Common myeloid progenitor, CD34-positive (primary cell): ENCODE data around the gene MAPK14.
A peak's percentile ranks its signal among the peaks of the same experiment; 100 is the strongest.

ENCODE experiments used
- CTCF ChIA-PET: fragments of 350-600 bp; sonication (Branson Sonifier 250); formaldehyde crosslinking; loops from one replicate; lab custom pipeline; 2021; ENCODE audit warnings: antibody characterized with exemption; lab: Charles Lee
- POLR2A ChIA-PET: fragments of 350-600 bp; sonication (Branson Sonifier 250); formaldehyde crosslinking; loops from one replicate; lab custom pipeline; 2021; ENCODE audit warnings: antibody characterized with exemption; lab: Charles Lee
- DNase-seq, 3 donors: peaks; one replicate each; pipeline versions ENCODE4 v3.0.0 to v3.0.0-alpha.2; 2013
- H3K27ac ChIP-seq, 2 experiments: 1 replicate in 1 of 2; 2 replicates in 1 of 2; pipeline ENCODE4 v1.7.0; 2013; ENCODE audit warnings: inconsistent platforms in 2 of 2, low read length in 2 of 2, mild to moderate bottlenecking in 2 of 2, low read depth in 1 of 2, moderate library complexity in 1 of 2; ENCODE audit not compliant: severe bottlenecking in 2 of 2, insufficient read depth in 1 of 2, poor library complexity in 1 of 2
- H3K27me3 ChIP-seq, 5 experiments: replicated peaks in 2 of 5; 1 replicate in 3 of 5; 2 replicates in 2 of 5; pipeline versions ENCODE4 v1.6.1 to v1.7.0; 2013; ENCODE audit warnings: low read length in 4 of 5, mild to moderate bottlenecking in 2 of 5, moderate library complexity in 2 of 5, inconsistent platforms in 1 of 5; ENCODE audit not compliant: insufficient read depth in 5 of 5, control insufficient read depth in 4 of 5
- H3K36me3 ChIP-seq, 4 experiments: 1 replicate in 2 of 4; 2 replicates in 2 of 4; pipeline versions ENCODE4 v1.6.1 to v1.7.0; 2013; ENCODE audit warnings: low read length in 3 of 4, control low read depth in 1 of 4, mild to moderate bottlenecking in 1 of 4; ENCODE audit not compliant: control insufficient read depth in 4 of 4, insufficient read depth in 4 of 4
- H3K4me1 ChIP-seq, 4 experiments: 1 replicate in 3 of 4; 2 replicates in 1 of 4; pipeline versions ENCODE4 v1.6.1 to v1.7.1; 2013; ENCODE audit warnings: low read length in 3 of 4, mild to moderate bottlenecking in 3 of 4, control low read depth in 1 of 4, inconsistent platforms in 1 of 4, moderate library complexity in 1 of 4; ENCODE audit not compliant: control insufficient read depth in 4 of 4, insufficient read depth in 4 of 4; ENCODE audit errors: control extremely low read depth in 1 of 4
- H3K4me3 ChIP-seq, 7 experiments: 1 replicate in 4 of 7; 2 replicates in 3 of 7; pipeline versions ENCODE4 v1.5.1 to v1.7.0; 2013; ENCODE audit warnings: mild to moderate bottlenecking in 7 of 7, low read length in 6 of 7, moderate library complexity in 6 of 7, inconsistent platforms in 2 of 7, low read depth in 2 of 7, control low read depth in 1 of 7; ENCODE audit not compliant: insufficient read depth in 4 of 7, control insufficient read depth in 1 of 7; ENCODE audit errors: extremely low read depth in 1 of 7
- H3K9me3 ChIP-seq, 5 experiments: 1 replicate in 4 of 5; 2 replicates in 1 of 5; pipeline versions ENCODE4 v1.6.1 to v1.7.1; 2013; ENCODE audit warnings: low read length in 4 of 5, mild to moderate bottlenecking in 2 of 5, inconsistent platforms in 1 of 5, low read depth in 1 of 5, moderate library complexity in 1 of 5; ENCODE audit not compliant: control insufficient read depth in 4 of 5, insufficient read depth in 2 of 5; ENCODE audit errors: control extremely low read depth in 1 of 5
- WGBS: methylation state at CpG from one replicate; pipeline ENCODE4 v1.1.5; 2013; ENCODE audit not compliant: insufficient coverage; 5-methylcytosine and 5-hydroxymethylcytosine counted together

The MAPK14 gene

GRCh38 chr6:36054415-36054814, 26.8 kb downstream of the MAPK14 start:
- POLR2A ChIA-PET: no interaction called here
- H3K9me3 ChIP-seq: no peaks in the 10 kb centered on the region
- no CpG with 5 or more reads among the region's 2 CpGs for WGBS
- peaks cover 0 to 19% (median 4%) of the 10 kb centered on the region in 4 experiments for H3K4me1 ChIP-seq
- CTCF ChIA-PET: interaction anchor here (1.0 to 1.1 kb wide), 3 partner anchors 21 to 41 kb away, joined by 3 to 4 read pairs (median 3); no protein-coding TSS in a partner anchor
- DNase-seq: no peak
- no peak overlapping the region for H3K4me3 ChIP-seq
- H3K36me3 ChIP-seq: peaks cover 12 to 47% (median 25%) of the 10 kb centered on the region in 4 experiments
- H3K27ac ChIP-seq: peak overlapping the region in 1 of 2 experiments; percentile 23
- no peaks in the 10 kb centered on the region for H3K27me3 ChIP-seq

GRCh38 chr6:36054956-36055355, 27.3 kb downstream of the MAPK14 start:
- no peaks in the 10 kb centered on the region for H3K27me3 ChIP-seq
- H3K9me3 ChIP-seq: no peaks in the 10 kb centered on the region
- no peak overlapping the region for H3K4me3 ChIP-seq
- DNase-seq: no peak
- ChIA-PET POLR2A (interaction anchor here (0.9 kb wide), 2 partner anchors 26 to 28 kb away, joined by 3 read pairs; partner anchors contain the start of gene MAPK14), CTCF (interaction anchor here (1.1 kb wide), 1 partner anchor 22 kb away, joined by 3 read pairs; no protein-coding TSS in a partner anchor)
- H3K27ac ChIP-seq: peak overlapping the region in 1 of 2 experiments; percentile 23
- peaks cover 0 to 15% (median under 1%) of the 10 kb centered on the region in 4 experiments for H3K4me1 ChIP-seq
- WGBS: 90% methylated on average over 2 of the region's 2 CpGs
- peaks cover 15 to 53% (median 31%) of the 10 kb centered on the region in 4 experiments for H3K36me3 ChIP-seq

GRCh38 chr6:36056178-36056577, 28.6 kb downstream of the MAPK14 start:
- Histone ChIP-seq H3K27me3 (no peaks in the 10 kb centered on the region), H3K9me3 (no peaks in the 10 kb centered on the region), H3K4me1 (peaks cover 0 to 6% (median 0%) of the 10 kb centered on the region in 4 experiments), H3K36me3 (peaks cover 18 to 61% (median 40%) of the 10 kb centered on the region in 4 experiments), H3K27ac (no peak overlapping the region), H3K4me3 (no peak overlapping the region)
- no peak for DNase-seq
- POLR2A ChIA-PET: interaction anchor here (0.9 kb wide), 2 partner anchors 28 to 29 kb away, joined by 3 read pairs; partner anchors contain the start of gene MAPK14
- 100% methylated on average over 1 of the region's 1 CpG for WGBS
- CTCF ChIA-PET: interaction anchor here (1.4 kb wide), 2 partner anchors 9 to 10 kb away, joined by 4 to 7 read pairs; no protein-coding TSS in a partner anchor

GRCh38 chr6:36061236-36061635, 33.6 kb downstream of the MAPK14 start:
- H3K27me3 ChIP-seq: no peaks in the 10 kb centered on the region
- no peaks in the 10 kb centered on the region for H3K9me3 ChIP-seq
- WGBS: 100% methylated on average over 1 of the region's 2 CpGs
- H3K27ac ChIP-seq: no peak overlapping the region
- H3K4me3 ChIP-seq: no peak overlapping the region
- POLR2A ChIA-PET: interaction anchor here (1.1 to 1.3 kb wide), 2 partner anchors 15 to 32 kb away, joined by 3 to 4 read pairs; no protein-coding TSS in a partner anchor
- CTCF ChIA-PET: no interaction called here
- H3K36me3 ChIP-seq: peaks cover 16 to 54% (median 38%) of the 10 kb centered on the region in 4 experiments
- H3K4me1 ChIP-seq: peaks cover 0 to 29% (median 16%) of the 10 kb centered on the region in 4 experiments
- DNase-seq: no peak

- H3K36me3 ChIP-seq: peaks cover 13 to 48% (median 38%) of the 10 kb centered on the region in 4 experiments
- H3K9me3 ChIP-seq: no peaks in the 10 kb centered on the region
- CTCF ChIA-PET: no interaction called here
- no peak overlapping the region for H3K4me3 ChIP-seq
- H3K27me3 ChIP-seq: no peaks in the 10 kb centered on the region
- peaks cover 4 to 34% (median 16%) of the 10 kb centered on the region in 4 experiments for H3K4me1 ChIP-seq
- no CpG with 5 or more reads among the region's 2 CpGs for WGBS
- H3K27ac ChIP-seq: no peak overlapping the region
- DNase-seq: no peak
- POLR2A ChIA-PET: interaction anchor here (1.3 kb wide), 1 partner anchor 33 kb away, joined by 3 read pairs; no protein-coding TSS in a partner anchor
Measured at GRCh38 chr6:36062247-36062646, 34.6 kb downstream of the MAPK14 start.

GRCh38 chr6:36063318-36064060, 35.9 kb downstream of the MAPK14 start:
- Histone ChIP-seq H3K4me1 (peaks cover 4 to 34% (median 17%) of the 10 kb centered on the region in 4 experiments), H3K27me3 (no peaks in the 10 kb centered on the region), H3K27ac (no peak overlapping the region), H3K36me3 (peaks cover 13 to 44% (median 34%) of the 10 kb centered on the region in 4 experiments), H3K4me3 (peak overlapping the region in 1 of 7 experiments; percentile 19), H3K9me3 (no peaks in the 10 kb centered on the region)
- DNase-seq: peak; percentile 23 to 84 (median 70)
- CTCF ChIA-PET: interaction anchor here (1.0 to 2.4 kb wide), 2 partner anchors 10 to 36 kb away, joined by 4 to 13 read pairs; partner anchors contain the start of gene MAPK14
- POLR2A ChIA-PET: no interaction called here
- WGBS: 97% methylated on average over 3 of the region's 4 CpGs
